ENCODE data around the gene HOXA11.

Gene HOXA11

GRCh38 chr7:27219821-27220220 lies 34.8 kb upstream of the HOXA11 start:
- no peak overlapping the region for H3K4me3 ChIP-seq (ENCODE audit: low read depth, low read length, poor library complexity, severe bottlenecking)
- H3K36me3 ChIP-seq (ENCODE audit: insufficient read depth, low read length) = no peaks in the 10 kb centered on the region
- no peaks in the 10 kb centered on the region for H3K9me3 ChIP-seq (ENCODE audit: low read length)
- H4K20me1 ChIP-seq (ENCODE audit: insufficient read depth, low read length) = no peaks in the 10 kb centered on the region
- H3K4me1 ChIP-seq (ENCODE audit: insufficient read depth, low read length, severe bottlenecking) = peaks cover 4% of the 10 kb centered on the region
- H3K27me3 ChIP-seq (ENCODE audit: insufficient read depth, low read length) = no peaks in the 10 kb centered on the region; the same call in 1 of the 2 replicates
- H3K4me2 ChIP-seq (ENCODE audit: low read length) = no peak overlapping the region; the same call in 1 of the 2 replicates
- no peaks in the 10 kb centered on the region for H3K9me2 ChIP-seq (ENCODE audit: low read depth, low read length)
- no peaks in the 10 kb centered on the region for H3F3A ChIP-seq (ENCODE audit: insufficient read depth, low read length)
- no peak overlapping the region for H2AFZ ChIP-seq (ENCODE audit: low read length)
- no peak overlapping the region for H3K27ac ChIP-seq (ENCODE audit: low read depth, low read length, poor library complexity, severe bottlenecking)
- no peak for TF ChIP-seq EZH2 (IDR thresholded peaks at IDR 0.05; ENCODE audit: borderline replicate concordance, low read length)
- no peak for TF ChIP-seq CTCF (IDR thresholded peaks at IDR 0.05; ENCODE audit: low read length)
- H3K9ac ChIP-seq (ENCODE audit: low read length) = no peak overlapping the region
- H3K79me2 ChIP-seq (ENCODE audit: insufficient read depth, low read length) = no peaks in the 10 kb centered on the region

GRCh38 chr7:27217951-27218350 lies 32.9 kb upstream of the HOXA11 start:
- Histone ChIP-seq H3K4me3 (ENCODE audit: low read depth, low read length, poor library complexity, severe bottlenecking) (no peak overlapping the region), H3K9me2 (ENCODE audit: low read depth, low read length) (no peaks in the 10 kb centered on the region), H3K4me2 (ENCODE audit: low read length) (no peak overlapping the region), H4K20me1 (ENCODE audit: insufficient read depth, low read length) (no peaks in the 10 kb centered on the region), H3K9me3 (ENCODE audit: low read length) (no peaks in the 10 kb centered on the region), H3K36me3 (ENCODE audit: insufficient read depth, low read length) (no peaks in the 10 kb centered on the region), H3K27ac (ENCODE audit: low read depth, low read length, poor library complexity, severe bottlenecking) (no peak overlapping the region), H2AFZ (ENCODE audit: low read length) (no peak overlapping the region), H3K79me2 (ENCODE audit: insufficient read depth, low read length) (no peaks in the 10 kb centered on the region), H3K9ac (ENCODE audit: low read length) (no peak overlapping the region), H3K4me1 (ENCODE audit: insufficient read depth, low read length, severe bottlenecking) (peaks cover 4% of the 10 kb centered on the region), H3K27me3 (ENCODE audit: insufficient read depth, low read length) (peaks cover 8% of the 10 kb centered on the region; the same call in 1 of the 2 replicates), H3F3A (ENCODE audit: insufficient read depth, low read length) (no peaks in the 10 kb centered on the region)
- TF ChIP-seq CTCF (IDR thresholded peaks at IDR 0.05; ENCODE audit: low read length) (no peak), EZH2 (IDR thresholded peaks at IDR 0.05; ENCODE audit: borderline replicate concordance, low read length) (no peak)

- Histone ChIP-seq H3K4me3 (ENCODE audit: low read depth, low read length, poor library complexity, severe bottlenecking) (no peak overlapping the region), H3K4me1 (ENCODE audit: insufficient read depth, low read length, severe bottlenecking) (peaks cover 2% of the 10 kb centered on the region), H3K27ac (ENCODE audit: low read depth, low read length, poor library complexity, severe bottlenecking) (no peak overlapping the region), H3K9me2 (ENCODE audit: low read depth, low read length) (no peaks in the 10 kb centered on the region), H3K4me2 (ENCODE audit: low read length) (no peak overlapping the region), H3K36me3 (ENCODE audit: insufficient read depth, low read length) (no peaks in the 10 kb centered on the region), H3K27me3 (ENCODE audit: insufficient read depth, low read length) (peaks cover 8% of the 10 kb centered on the region; the same call in 1 of the 2 replicates), H4K20me1 (ENCODE audit: insufficient read depth, low read length) (no peaks in the 10 kb centered on the region), H3K9ac (ENCODE audit: low read length) (no peak overlapping the region), H3F3A (ENCODE audit: insufficient read depth, low read length) (no peaks in the 10 kb centered on the region), H2AFZ (ENCODE audit: low read length) (no peak overlapping the region), H3K9me3 (ENCODE audit: low read length) (no peaks in the 10 kb centered on the region), H3K79me2 (ENCODE audit: insufficient read depth, low read length) (no peaks in the 10 kb centered on the region)
- no peak for TF ChIP-seq CTCF (IDR thresholded peaks at IDR 0.05; ENCODE audit: low read length)
- no peak for TF ChIP-seq EZH2 (IDR thresholded peaks at IDR 0.05; ENCODE audit: borderline replicate concordance, low read length)
Observed at GRCh38 chr7:27215356-27215755, 30.3 kb upstream of the HOXA11 start.

Data from OCI-LY1 (cell line).